RPMI7951 (cell line): ENCODE data around the gene PPP2R5B. TPM values are rescaled to one million over a fixed set of nuclear protein-coding genes. Genes with fewer than 3 reads are reported as not detected.

Experiments
- DNase-seq: peaks from one replicate; pipeline ENCODE4 v3.0.0-alpha.2; 2012; ENCODE audit warnings: low read depth
- total RNA-seq: library from RNA; depleted of rRNA; stranded (reverse); fragments of >200 nt; shearing (Covaris generic); gene quantifications from 2 replicates; pipeline ENCODE4 v1.2.3, GENCODE V29; 2014

PPP2R5B gene
- total RNA-seq, 1 experiment from 2014 or later: 17.8 TPM

- no peak for DNase-seq
These were observed 5.1 kb downstream of the PPP2R5B start for GRCh38 chr11:64929625-64930024.

- no peak for DNase-seq
These were observed 5.9 kb downstream of the PPP2R5B start for GRCh38 chr11:64930340-64930739.

GRCh38 chr11:64931290-64931689 is 6.8 kb downstream of the PPP2R5B start:
- DNase-seq: no peak

- DNase-seq: no peak
These were observed 7.8 kb downstream of the PPP2R5B start for GRCh38 chr11:64932324-64932723.

GRCh38 chr11:64933213-64933934 is 8.9 kb downstream of the PPP2R5B start:
- no peak for DNase-seq

GRCh38 chr11:64933935-64934681 is 9.6 kb downstream of the PPP2R5B start:
- no peak for DNase-seq

GRCh38 chr11:64934682-64935358 is 10.3 kb downstream of the PPP2R5B start:
- DNase-seq: no peak

GRCh38 chr11:64935359-64936081 is 11.0 kb downstream of the PPP2R5B start, which contains the start of gene GPHA2:
TSS of gene GPHA2 (minus strand) at chr11:64935893. CDS start at chr11:64935460, 433 bp downstream.
- DNase-seq: no peak

- DNase-seq: no peak
These were observed 12.1 kb downstream of the PPP2R5B start for GRCh38 chr11:64936539-64936938.

- DNase-seq: peak; percentile 11
These were observed 22.8 kb downstream of the PPP2R5B start for GRCh38 chr11:64947208-64947814.

- no peak for DNase-seq
These were observed 27.0 kb downstream of the PPP2R5B start for GRCh38 chr11:64951529-64951928.

GRCh38 chr11:64954201-64954600 is 29.7 kb downstream of the PPP2R5B start:
- no peak for DNase-seq

GRCh38 chr11:64959498-64959897 is 35.0 kb downstream of the PPP2R5B start:
- DNase-seq: no peak

- no peak for DNase-seq
These were observed 36.2 kb downstream of the PPP2R5B start for GRCh38 chr11:64960719-64961118.

- DNase-seq: no peak
These were observed 38.7 kb downstream of the PPP2R5B start for GRCh38 chr11:64963072-64963631.

- DNase-seq: no peak
These were observed 42.9 kb downstream of the PPP2R5B start for GRCh38 chr11:64967375-64967774.

GRCh38 chr11:64969209-64969608 is 44.7 kb downstream of the PPP2R5B start:
- DNase-seq: peak; percentile 21

- DNase-seq: no peak
These were observed 46.3 kb downstream of the PPP2R5B start for GRCh38 chr11:64970731-64971151.

GRCh38 chr11:64971421-64972233 is 47.1 kb downstream of the PPP2R5B start, which contains the start of gene MAJIN:
TSS of gene MAJIN (minus strand) at chr11:64972108. CDS start at chr11:64959405, 12,703 bp downstream.
- peak; percentile 72 for DNase-seq

- no peak for DNase-seq
These were observed 49.6 kb downstream of the PPP2R5B start for GRCh38 chr11:64974124-64974523.
